MCF 10A (cell line): ENCODE results near the gene PIGL. TPM values are rescaled to one million over a fixed set of nuclear protein-coding genes. Genes with fewer than 3 reads are reported as not detected.

ENCODE experiments used
- BruUV-seq: library from RNA; stranded (reverse); fragments of 400-500 nt; replicated peaks from 2 replicates; lab custom pipeline; 2021; lab: Mats Ljungman, UMichigan
- CTCF ChIA-PET: fragments of 300-600 bp; sonication (Branson Sonifier 250); formaldehyde crosslinking; extraction: SDS; loops from one replicate; lab custom pipeline; 2021; ENCODE audit warnings: antibody characterized with exemption, inconsistent platforms; lab: Yijun Ruan, JAX
- POLR2A ChIA-PET: fragments of 300-600, 350-650 bp; sonication (Branson Sonifier 250); formaldehyde crosslinking; extraction: SDS; loops from one replicate; lab custom pipeline; 2020; ENCODE audit warnings: antibody characterized with exemption, inconsistent platforms; lab: Yijun Ruan, JAX
- DNase-seq: peaks from one replicate; pipeline ENCODE4 v3.0.0-alpha.2; 2018; ENCODE audit not compliant: unreplicated experiment
- H3K27ac Mint-ChIP-seq: one replicate; pipeline ENCODE4 v1.8.0; 2022; ENCODE audit warnings: mild to moderate bottlenecking, low read depth, mixed read lengths; ENCODE audit not compliant: unreplicated experiment
- H3K27me3 Mint-ChIP-seq: one replicate; pipeline ENCODE4 v1.8.0; 2022; ENCODE audit warnings: mixed read lengths; ENCODE audit not compliant: insufficient read depth, unreplicated experiment
- H3K36me3 Mint-ChIP-seq: one replicate; pipeline ENCODE4 v1.8.0; 2022; ENCODE audit warnings: mild to moderate bottlenecking, moderate library complexity, mixed read lengths; ENCODE audit not compliant: insufficient read depth, unreplicated experiment
- H3K4me1 Mint-ChIP-seq: one replicate; pipeline ENCODE4 v1.8.0; 2022; ENCODE audit warnings: mixed read lengths; ENCODE audit not compliant: insufficient read depth, unreplicated experiment
- H3K4me3 Mint-ChIP-seq: one replicate; pipeline ENCODE4 v1.8.0; 2022; ENCODE audit warnings: mild to moderate bottlenecking, moderate library complexity, mixed read lengths; ENCODE audit not compliant: unreplicated experiment
- H3K9me3 Mint-ChIP-seq: one replicate; pipeline ENCODE4 v1.8.0; 2022; ENCODE audit warnings: mixed read lengths; ENCODE audit not compliant: unreplicated experiment
- CTCF ChIP-seq: fragments of 200-600 bp; IDR thresholded peaks from one replicate; pipeline ENCODE4 v1.8.0; 2022; ENCODE audit warnings: antibody characterized with exemption, mild to moderate bottlenecking; ENCODE audit not compliant: unreplicated experiment
- intact Hi-C: fragments of 100-400 bp; cut with micrococcal nuclease; formaldehyde crosslinking; loops from 2 replicates; pipeline ENCODE4 v1.14.1; 2022
- total RNA-seq: library from RNA; stranded (reverse); gene quantifications from 2 replicates; pipeline ENCODE4 v1.2.3, GENCODE V29; 2022

PIGL gene
- total RNA-seq, 1 experiment from 2014 or later = 31.3 TPM

- Mint-ChIP-seq H3K9me3 (no peaks in the 10 kb centered on the region), H3K36me3 (no peaks in the 10 kb centered on the region), H3K27me3 (no peaks in the 10 kb centered on the region), H3K4me3 (no peak overlapping the region), H3K4me1 (no peaks in the 10 kb centered on the region), H3K27ac (no peak overlapping the region)
- ChIA-PET CTCF (interaction anchor here (0.6 to 5.7 kb wide), 35 partner anchors 11 to 735 kb away, joined by 3 to 80 read pairs (median 4); partner anchors contain the start of genes CENPV and UBB), POLR2A (interaction anchor here (0.7 to 5.0 kb wide), 9 partner anchors 9 to 157 kb away, joined by 3 to 52 read pairs (median 14); partner anchors contain the start of genes CENPV and UBB)
- intact Hi-C loops = loop anchor here (1.0 to 5.0 kb wide), 2 partner anchors 78 to 157 kb away; no protein-coding TSS in a partner anchor
- peak; percentile 78 for DNase-seq
- no TSS peak for BruUV-seq
- TF ChIP-seq CTCF = peak; percentile 74
These were observed 146.9 kb downstream of the PIGL start for GRCh38 chr17:16363749-16364536.

- Mint-ChIP-seq H3K4me3 (no peak overlapping the region), H3K27me3 (no peaks in the 10 kb centered on the region), H3K4me1 (no peaks in the 10 kb centered on the region), H3K9me3 (no peaks in the 10 kb centered on the region), H3K27ac (no peak overlapping the region), H3K36me3 (no peaks in the 10 kb centered on the region)
- no TSS peak for BruUV-seq
- DNase-seq = no peak
- CTCF ChIA-PET = interaction anchor here (0.6 to 5.7 kb wide), 17 partner anchors 11 to 158 kb away, joined by 3 to 80 read pairs (median 5); partner anchors contain the start of genes CENPV and UBB
- intact Hi-C loops = loop anchor here (5.0 kb wide), 1 partner anchor 78 kb away; no protein-coding TSS in a partner anchor
- no peak for TF ChIP-seq CTCF
- POLR2A ChIA-PET = interaction anchor here (2.0 to 5.0 kb wide), 6 partner anchors 12 to 157 kb away, joined by 10 to 52 read pairs (median 23); partner anchors contain the start of genes CENPV and UBB
These were observed 147.6 kb downstream of the PIGL start for GRCh38 chr17:16364625-16365024.

- TF ChIP-seq CTCF = no peak
- POLR2A ChIA-PET = interaction anchor here (1.0 to 4.0 kb wide), 4 partner anchors 9 to 402 kb away, joined by 3 to 36 read pairs (median 12); partner anchors contain the start of gene UBB
- no TSS peak for BruUV-seq
These were observed 154.7 kb downstream of the PIGL start for GRCh38 chr17:16371742-16372141.

More at GRCh38 chr17:16371742-16372141, 154.7 kb downstream of the PIGL start:
- intact Hi-C loops = no loop called here
- Mint-ChIP-seq H3K27me3 (no peaks in the 10 kb centered on the region), H3K4me1 (peaks cover 14% of the 10 kb centered on the region), H3K9me3 (no peaks in the 10 kb centered on the region), H3K36me3 (no peaks in the 10 kb centered on the region), H3K27ac (no peak overlapping the region), H3K4me3 (no peak overlapping the region)
- DNase-seq = no peak
- CTCF ChIA-PET = interaction anchor here (0.7 to 8.0 kb wide), 2 partner anchors 7 to 14 kb away, joined by 3 to 64 read pairs; no protein-coding TSS in a partner anchor
